ENCODE measurements around the gene LRP1B.

GRCh38 chr2:140863713-140864112 is 1267.1 kb downstream of the LRP1B start:
- TF ChIP-seq CTCF (IDR thresholded peaks at IDR 0.05) (no peak), POLR2A (IDR thresholded peaks at IDR 0.05) (no peak)

Data from vagina (tissue), 2 donors.